Hindlimb muscle (tissue), 1 donor: ENCODE results near the gene SF3A2. TPM values are rescaled to one million over a fixed set of nuclear protein-coding genes. Genes with fewer than 3 reads are reported as not detected.

Experiments
- DNase-seq: peaks from one replicate; pipeline ENCODE4 v3.0.0-alpha.2; 2013
- polyA plus RNA-seq: library from polyadenylated mRNA; unstranded; fragments of 120-200 nt; gene quantifications from one replicate; pipeline ENCODE4 v1.2.1, GENCODE V29; 2013; ENCODE audit not compliant: insufficient read length

The SF3A2 gene
- polyA plus RNA-seq, 1 donor, result 78.2 TPM

DNA sequence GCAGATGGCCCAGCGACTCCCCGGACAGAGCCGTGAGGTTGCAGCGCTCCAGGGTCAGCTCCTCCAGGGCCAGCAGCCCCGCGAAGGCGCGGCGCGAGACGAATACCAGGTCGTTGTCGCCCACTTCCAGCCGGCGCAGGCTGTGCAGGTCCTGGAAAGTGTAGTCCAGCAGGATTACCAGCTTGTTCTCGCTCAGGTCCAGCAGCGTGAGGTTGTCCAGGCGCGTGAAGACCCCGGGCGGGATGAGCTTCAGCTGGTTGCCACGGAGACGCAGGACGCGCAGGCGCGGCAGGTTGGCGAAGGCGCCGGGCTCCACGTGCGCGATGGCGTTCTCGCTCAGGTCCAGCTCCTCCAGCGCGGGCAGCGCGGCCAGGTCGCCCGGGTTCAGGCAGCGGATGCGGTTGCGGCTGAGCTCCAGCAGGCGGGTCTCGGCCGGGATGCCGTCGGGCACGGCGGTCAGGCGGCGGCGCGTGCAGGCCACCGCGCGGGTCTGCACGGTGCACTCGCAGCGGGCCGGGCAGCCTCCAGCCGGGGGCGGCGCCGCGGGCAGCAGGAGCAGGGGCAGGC lies 54.6 kb downstream of the SF3A2 start:
- no peak for DNase-seq

GRCh38 chr19:2294687-2295335 lies 58.2 kb downstream of the SF3A2 start:
- DNase-seq, result no peak

GRCh38 chr19:2296141-2296540 lies 59.5 kb downstream of the SF3A2 start:
- no peak for DNase-seq

Other genes starting within 250 kb of the SF3A2 start
- gene BTBD2, start 221.1 kb upstream of the SF3A2 start, polyA plus RNA-seq, result 83.9 TPM
- gene MKNK2, start 185.6 kb upstream of the SF3A2 start, polyA plus RNA-seq, result 116 TPM
- gene MOB3A, start 140.5 kb upstream of the SF3A2 start, polyA plus RNA-seq, result 18.3 TPM
- 2.9 TPM for gene IZUMO4, start 139.9 kb upstream of the SF3A2 start, polyA plus RNA-seq
- 66.5 TPM for gene AP3D1, start 85.3 kb upstream of the SF3A2 start, polyA plus RNA-seq
- 24.7 TPM for gene DOT1L, start 72.9 kb upstream of the SF3A2 start, polyA plus RNA-seq
- gene PLEKHJ1, start 495 bp upstream of the SF3A2 start, polyA plus RNA-seq, result 77.7 TPM
- 8.1 TPM for gene AMH, start 12.5 kb downstream of the SF3A2 start, polyA plus RNA-seq
- gene JSRP1, start 19.6 kb downstream of the SF3A2 start, polyA plus RNA-seq, result 111 TPM
- not detected for gene PEAK3, start 45.4 kb downstream of the SF3A2 start, polyA plus RNA-seq
- gene LINGO3, start 71.3 kb downstream of the SF3A2 start, polyA plus RNA-seq, result 0.14 TPM
- gene LSM7, start 91.8 kb downstream of the SF3A2 start, polyA plus RNA-seq, result 71.7 TPM
- 52.5 TPM for gene SPPL2B, start 91.9 kb downstream of the SF3A2 start, polyA plus RNA-seq
- gene TMPRSS9, start 123.4 kb downstream of the SF3A2 start, polyA plus RNA-seq, result 0.67 TPM
- 98.0 TPM for gene TIMM13, start 190.8 kb downstream of the SF3A2 start, polyA plus RNA-seq
- 69.3 TPM for gene LMNB2, start 220.1 kb downstream of the SF3A2 start, polyA plus RNA-seq
- gene GADD45B, start 239.3 kb downstream of the SF3A2 start, polyA plus RNA-seq, result 8.3 TPM